ENCODE measurements around the gene SLC1A1. TPM values are rescaled to one million over a fixed set of nuclear protein-coding genes. Genes with fewer than 3 reads are reported as not detected.

SLC1A1 gene
- total and polyA plus RNA-seq, 2 experiments from 2014 or later: 3.7 to 8.2 TPM

DNA sequence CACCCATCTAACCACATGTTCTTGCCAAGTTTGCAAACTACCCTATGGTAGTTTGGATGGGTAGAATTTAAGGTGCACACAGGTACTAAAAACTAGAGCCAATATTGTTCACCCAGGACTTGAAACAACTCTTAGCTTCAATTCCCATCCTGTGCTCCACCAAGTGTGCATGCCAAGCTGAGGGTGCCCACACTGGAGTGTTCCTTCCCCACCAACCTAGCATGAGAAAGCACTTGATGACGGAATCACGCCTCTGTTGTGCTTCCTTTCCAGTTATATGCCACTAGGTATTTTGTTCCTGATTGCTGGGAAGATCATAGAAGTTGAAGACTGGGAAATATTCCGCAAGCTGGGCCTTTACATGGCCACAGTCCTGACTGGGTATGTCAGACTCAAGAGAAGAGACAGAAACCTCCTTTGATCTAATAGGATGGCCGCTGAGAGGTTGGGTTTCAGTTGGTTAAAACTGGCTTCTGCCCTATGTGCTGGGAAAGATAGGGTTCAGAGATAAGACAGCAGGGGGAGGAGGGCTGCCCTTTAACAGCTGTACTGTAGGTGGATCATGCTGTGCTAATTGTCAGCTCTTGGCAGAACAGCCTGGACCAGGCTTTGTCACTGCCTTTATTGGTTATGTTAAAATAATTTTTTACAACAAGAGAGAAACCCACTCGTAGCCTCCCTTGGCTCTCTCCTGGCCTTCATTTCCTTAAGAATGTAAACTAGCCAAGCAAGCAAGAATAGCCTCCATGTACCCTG, 83.5 kb downstream of the SLC1A1 start (continued):
- TF ChIP-seq, protein P1, sequence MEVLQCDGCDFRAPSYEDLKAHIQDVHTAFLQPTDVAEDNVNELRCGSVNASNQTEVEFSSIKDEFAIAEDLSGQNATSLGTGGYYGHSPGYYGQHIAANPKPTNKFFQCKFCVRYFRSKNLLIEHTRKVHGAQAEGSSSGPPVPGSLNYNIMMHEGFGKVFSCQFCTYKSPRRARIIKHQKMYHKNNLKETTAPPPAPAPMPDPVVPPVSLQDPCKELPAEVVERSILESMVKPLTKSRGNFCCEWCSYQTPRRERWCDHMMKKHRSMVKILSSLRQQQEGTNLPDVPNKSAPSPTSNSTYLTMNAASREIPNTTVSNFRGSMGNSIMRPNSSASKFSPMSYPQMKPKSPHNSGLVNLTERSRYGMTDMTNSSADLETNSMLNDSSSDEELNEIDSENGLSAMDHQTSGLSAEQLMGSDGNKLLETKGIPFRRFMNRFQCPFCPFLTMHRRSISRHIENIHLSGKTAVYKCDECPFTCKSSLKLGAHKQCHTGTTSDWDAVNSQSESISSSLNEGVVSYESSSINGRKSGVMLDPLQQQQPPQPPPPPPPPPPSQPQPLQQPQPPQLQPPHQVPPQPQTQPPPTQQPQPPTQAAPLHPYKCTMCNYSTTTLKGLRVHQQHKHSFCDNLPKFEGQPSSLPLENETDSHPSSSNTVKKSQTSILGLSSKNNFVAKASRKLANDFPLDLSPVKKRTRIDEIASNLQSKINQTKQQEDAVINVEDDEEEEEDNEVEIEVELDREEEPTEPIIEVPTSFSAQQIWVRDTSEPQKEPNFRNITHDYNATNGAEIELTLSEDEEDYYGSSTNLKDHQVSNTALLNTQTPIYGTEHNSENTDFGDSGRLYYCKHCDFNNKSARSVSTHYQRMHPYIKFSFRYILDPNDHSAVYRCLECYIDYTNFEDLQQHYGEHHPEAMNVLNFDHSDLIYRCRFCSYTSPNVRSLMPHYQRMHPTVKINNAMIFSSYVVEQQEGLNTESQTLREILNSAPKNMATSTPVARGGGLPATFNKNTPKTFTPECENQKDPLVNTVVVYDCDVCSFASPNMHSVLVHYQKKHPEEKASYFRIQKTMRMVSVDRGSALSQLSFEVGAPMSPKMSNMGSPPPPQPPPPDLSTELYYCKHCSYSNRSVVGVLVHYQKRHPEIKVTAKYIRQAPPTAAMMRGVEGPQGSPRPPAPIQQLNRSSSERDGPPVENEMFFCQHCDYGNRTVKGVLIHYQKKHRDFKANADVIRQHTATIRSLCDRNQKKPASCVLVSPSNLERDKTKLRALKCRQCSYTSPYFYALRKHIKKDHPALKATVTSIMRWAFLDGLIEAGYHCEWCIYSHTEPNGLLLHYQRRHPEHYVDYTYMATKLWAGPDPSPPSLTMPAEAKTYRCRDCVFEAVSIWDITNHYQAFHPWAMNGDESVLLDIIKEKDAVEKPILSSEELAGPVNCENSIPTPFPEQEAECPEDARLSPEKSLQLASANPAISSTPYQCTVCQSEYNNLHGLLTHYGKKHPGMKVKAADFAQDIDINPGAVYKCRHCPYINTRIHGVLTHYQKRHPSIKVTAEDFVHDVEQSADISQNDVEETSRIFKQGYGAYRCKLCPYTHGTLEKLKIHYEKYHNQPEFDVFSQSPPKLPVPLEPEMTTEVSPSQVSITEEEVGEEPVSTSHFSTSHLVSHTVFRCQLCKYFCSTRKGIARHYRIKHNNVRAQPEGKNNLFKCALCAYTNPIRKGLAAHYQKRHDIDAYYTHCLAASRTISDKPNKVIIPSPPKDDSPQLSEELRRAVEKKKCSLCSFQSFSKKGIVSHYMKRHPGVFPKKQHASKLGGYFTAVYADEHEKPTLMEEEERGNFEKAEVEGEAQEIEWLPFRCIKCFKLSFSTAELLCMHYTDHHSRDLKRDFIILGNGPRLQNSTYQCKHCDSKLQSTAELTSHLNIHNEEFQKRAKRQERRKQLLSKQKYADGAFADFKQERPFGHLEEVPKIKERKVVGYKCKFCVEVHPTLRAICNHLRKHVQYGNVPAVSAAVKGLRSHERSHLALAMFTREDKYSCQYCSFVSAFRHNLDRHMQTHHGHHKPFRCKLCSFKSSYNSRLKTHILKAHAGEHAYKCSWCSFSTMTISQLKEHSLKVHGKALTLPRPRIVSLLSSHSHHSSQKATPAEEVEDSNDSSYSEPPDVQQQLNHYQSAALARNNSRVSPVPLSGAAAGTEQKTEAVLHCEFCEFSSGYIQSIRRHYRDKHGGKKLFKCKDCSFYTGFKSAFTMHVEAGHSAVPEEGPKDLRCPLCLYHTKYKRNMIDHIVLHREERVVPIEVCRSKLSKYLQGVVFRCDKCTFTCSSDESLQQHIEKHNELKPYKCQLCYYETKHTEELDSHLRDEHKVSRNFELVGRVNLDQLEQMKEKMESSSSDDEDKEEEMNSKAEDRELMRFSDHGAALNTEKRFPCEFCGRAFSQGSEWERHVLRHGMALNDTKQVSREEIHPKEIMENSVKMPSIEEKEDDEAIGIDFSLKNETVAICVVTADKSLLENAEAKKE (CRISPR knock-in tag; IDR thresholded peaks at IDR 0.05): no peak
- TF ChIP-seq CREB1 (CRISPR knock-in tag; IDR thresholded peaks at IDR 0.05; ENCODE audit: low read depth) (no peak), EZH2 (IDR thresholded peaks at IDR 0.05; ENCODE audit: low read depth, unreplicated experiment) (no peak), EZH2phosphoT487 (IDR thresholded peaks at IDR 0.05; ENCODE audit: unreplicated experiment) (no peak), NANOG (IDR thresholded peaks at IDR 0.05; ENCODE audit: borderline replicate concordance) (no peak), JUNB (IDR thresholded peaks at IDR 0.05; ENCODE audit: unreplicated experiment) (no peak), POLR2AphosphoS5 (IDR thresholded peaks at IDR 0.05; ENCODE audit: low read depth) (no peak), ZNF114 (CRISPR knock-in tag; IDR thresholded peaks at IDR 0.05) (no peak), STAT1 (IDR thresholded peaks at IDR 0.05; ENCODE audit: unreplicated experiment) (no peak)
- TF ChIP-seq, protein P2, sequence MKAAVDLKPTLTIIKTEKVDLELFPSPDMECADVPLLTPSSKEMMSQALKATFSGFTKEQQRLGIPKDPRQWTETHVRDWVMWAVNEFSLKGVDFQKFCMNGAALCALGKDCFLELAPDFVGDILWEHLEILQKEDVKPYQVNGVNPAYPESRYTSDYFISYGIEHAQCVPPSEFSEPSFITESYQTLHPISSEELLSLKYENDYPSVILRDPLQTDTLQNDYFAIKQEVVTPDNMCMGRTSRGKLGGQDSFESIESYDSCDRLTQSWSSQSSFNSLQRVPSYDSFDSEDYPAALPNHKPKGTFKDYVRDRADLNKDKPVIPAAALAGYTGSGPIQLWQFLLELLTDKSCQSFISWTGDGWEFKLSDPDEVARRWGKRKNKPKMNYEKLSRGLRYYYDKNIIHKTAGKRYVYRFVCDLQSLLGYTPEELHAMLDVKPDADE (IDR thresholded peaks at IDR 0.05): no peak
- TF ChIP-seq, protein P3, sequence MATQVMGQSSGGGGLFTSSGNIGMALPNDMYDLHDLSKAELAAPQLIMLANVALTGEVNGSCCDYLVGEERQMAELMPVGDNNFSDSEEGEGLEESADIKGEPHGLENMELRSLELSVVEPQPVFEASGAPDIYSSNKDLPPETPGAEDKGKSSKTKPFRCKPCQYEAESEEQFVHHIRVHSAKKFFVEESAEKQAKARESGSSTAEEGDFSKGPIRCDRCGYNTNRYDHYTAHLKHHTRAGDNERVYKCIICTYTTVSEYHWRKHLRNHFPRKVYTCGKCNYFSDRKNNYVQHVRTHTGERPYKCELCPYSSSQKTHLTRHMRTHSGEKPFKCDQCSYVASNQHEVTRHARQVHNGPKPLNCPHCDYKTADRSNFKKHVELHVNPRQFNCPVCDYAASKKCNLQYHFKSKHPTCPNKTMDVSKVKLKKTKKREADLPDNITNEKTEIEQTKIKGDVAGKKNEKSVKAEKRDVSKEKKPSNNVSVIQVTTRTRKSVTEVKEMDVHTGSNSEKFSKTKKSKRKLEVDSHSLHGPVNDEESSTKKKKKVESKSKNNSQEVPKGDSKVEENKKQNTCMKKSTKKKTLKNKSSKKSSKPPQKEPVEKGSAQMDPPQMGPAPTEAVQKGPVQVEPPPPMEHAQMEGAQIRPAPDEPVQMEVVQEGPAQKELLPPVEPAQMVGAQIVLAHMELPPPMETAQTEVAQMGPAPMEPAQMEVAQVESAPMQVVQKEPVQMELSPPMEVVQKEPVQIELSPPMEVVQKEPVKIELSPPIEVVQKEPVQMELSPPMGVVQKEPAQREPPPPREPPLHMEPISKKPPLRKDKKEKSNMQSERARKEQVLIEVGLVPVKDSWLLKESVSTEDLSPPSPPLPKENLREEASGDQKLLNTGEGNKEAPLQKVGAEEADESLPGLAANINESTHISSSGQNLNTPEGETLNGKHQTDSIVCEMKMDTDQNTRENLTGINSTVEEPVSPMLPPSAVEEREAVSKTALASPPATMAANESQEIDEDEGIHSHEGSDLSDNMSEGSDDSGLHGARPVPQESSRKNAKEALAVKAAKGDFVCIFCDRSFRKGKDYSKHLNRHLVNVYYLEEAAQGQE (IDR thresholded peaks at IDR 0.05; ENCODE audit: unreplicated experiment): no peak
